GM18951 (cell line): Measurements from ENCODE around the gene DGKB.

Source experiments
- POLR2A ChIP-seq: IDR thresholded peaks from 4 replicates; pipeline ENCODE4 v1.6.1; 2011; ENCODE audit warnings: mild to moderate bottlenecking; ENCODE audit not compliant: insufficient read length, insufficient read depth; ENCODE audit errors: extremely low read depth
- in situ Hi-C: fragments of 300-500 bp; cut with MboI; formaldehyde crosslinking; loops from one replicate; pipeline ENCODE4 v1.12.0; 2022; ENCODE audit warnings: low sequenced_read_pairs, mixed read lengths, inconsistent platforms; ENCODE audit not compliant: unreplicated experiment

Gene DGKB

DNA sequence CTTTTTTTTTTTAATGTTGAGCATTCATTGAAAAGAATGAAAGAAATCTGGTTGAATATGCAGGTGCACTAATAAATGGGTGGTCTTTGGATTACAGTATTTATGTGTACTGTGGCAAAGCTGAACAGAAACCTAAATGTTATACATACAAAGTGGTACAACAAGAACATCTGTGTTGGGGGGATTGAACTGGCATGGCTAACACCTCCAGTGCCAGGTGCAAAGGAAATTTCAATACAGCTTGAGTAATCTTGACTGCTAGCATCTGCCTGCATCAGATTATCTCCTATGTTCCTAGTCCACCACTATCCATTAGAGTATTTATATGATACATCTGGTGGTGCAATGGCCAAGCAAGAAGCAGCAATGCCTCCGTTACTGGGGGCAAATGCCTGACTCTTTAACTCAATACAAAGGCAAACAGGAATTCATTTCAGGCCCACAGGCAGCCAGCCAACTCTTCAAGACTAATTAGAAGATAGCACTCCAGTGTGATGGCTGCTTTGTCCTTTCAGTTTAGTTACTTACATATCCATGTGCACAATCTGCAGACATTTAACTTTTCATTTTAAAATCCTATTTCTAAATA, 692.6 kb downstream of the DGKB start:
- in situ Hi-C loops, result no loop called here
- TF ChIP-seq POLR2A, result no peak

DNA sequence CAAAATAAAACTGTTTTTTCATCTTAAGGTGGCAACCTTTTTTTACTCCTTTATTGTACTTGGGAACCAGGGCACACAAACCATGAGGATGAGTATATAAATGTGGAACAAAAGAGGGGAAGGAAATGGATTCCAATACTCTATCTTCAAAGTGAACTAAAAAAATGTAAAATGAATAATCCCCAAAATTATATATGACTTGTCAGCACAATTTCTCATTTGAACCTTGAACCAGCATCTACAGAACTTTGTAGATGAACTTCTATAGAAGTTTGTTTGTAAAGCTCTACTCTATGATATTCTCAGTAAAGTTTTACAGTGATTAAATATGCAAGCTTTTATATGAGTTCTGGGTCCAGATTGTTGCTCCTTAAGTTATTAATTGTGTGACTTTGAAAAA, 694.8 kb downstream of the DGKB start:
- TF ChIP-seq POLR2A, result no peak
- in situ Hi-C loops, result no loop called here

DNA sequence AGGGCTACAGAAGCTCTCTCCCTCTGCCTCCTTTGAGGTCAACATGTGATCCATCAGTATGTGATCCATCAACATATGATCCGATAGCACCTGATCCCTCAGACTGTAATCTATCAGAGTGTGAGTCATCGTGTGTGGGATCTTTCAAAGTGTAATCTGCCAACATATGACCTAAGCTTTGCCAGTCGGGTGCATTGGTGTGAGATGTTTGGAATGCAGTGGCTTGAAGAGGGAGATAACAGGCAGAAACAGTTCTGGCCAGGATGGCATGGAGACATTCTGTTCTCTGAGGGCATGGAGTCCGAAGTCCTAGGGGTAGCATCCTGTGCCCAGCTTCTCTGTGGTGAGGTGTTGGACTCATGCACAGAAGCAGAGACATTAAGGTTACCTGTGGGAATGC, 695.4 kb downstream of the DGKB start:
- no peak for TF ChIP-seq POLR2A
- in situ Hi-C loops, result no loop called here

DNA sequence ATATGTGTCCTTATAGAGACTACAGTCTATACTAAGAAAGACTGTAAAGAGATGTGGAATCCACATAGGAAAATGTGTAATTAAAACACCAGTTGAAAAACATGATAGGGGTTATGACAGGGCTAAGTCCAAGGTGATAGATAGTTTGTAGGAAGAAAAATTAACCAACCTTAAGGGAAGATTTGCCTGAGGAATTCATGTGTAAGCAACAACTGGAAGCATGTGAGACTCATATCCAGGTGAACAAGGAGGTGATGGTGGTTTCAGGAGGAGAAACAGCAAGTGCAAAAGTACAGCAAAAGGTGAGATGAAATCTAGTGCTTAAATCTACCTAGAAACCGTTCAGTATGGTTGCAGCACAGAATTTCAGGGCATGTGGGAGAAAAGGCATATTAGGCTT, 696.4 kb downstream of the DGKB start:
- no peak for TF ChIP-seq POLR2A
- in situ Hi-C loops, result no loop called here

DNA sequence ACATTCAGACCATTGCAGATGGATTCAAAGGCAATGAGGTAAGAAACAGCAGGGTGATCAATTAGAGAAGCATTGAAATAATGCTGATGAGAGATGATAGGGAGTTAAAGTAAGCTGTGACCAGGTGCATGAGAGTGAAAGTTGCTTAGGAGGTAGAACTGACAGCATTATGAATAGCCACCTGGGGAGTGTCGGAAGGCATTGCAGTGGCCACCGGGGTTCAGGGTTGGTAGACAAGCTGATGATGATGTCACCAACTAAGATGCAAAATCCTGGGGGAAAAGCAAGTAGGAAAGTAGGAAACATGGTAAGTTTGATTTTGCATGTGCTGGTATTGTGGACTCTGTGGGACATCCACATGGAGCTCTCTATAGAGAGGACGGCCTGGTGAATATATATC, 701.2 kb downstream of the DGKB start:
- no peak for TF ChIP-seq POLR2A
- in situ Hi-C loops, result no loop called here

DNA sequence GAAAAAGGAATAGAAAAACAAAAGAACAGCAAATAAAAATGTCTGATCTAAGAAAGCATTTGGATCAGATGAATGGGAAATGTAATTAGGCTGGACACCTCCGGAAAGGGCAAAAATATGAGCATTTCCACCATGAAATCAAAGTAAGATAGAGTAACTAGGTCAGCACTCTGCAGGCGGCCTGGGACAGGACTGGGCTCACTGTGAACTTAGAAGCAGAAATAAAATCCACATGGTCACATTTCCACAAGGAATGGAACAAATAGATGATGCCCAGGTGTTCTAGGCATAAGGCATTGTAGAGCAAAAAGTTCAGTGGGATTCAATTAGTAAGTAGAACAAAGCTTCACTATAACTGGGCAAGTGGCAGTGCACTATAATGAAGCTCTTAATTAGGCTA, 703.2 kb downstream of the DGKB start:
- TF ChIP-seq POLR2A, result no peak
- in situ Hi-C loops, result no loop called here

DNA sequence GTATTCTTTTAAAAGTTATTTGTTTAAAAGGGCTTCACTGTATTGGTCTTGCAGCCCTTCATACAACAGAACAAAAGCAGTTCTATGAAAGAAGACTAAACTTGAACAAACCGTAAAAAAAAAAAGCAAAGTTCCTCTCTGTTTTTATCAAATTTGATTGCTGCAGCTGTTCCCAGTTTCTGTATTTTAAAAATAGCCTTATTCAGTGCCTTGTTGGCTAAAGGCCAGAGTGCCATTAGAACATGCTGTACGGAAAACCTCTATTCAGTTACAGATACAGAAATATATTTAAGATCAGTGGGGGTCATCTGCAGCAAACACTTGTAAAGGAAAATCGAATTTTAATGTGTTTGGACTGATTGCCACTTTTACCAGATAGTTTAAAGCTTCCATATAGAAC, 705.3 kb downstream of the DGKB start:
- in situ Hi-C loops, result no loop called here
- TF ChIP-seq POLR2A, result no peak

DNA sequence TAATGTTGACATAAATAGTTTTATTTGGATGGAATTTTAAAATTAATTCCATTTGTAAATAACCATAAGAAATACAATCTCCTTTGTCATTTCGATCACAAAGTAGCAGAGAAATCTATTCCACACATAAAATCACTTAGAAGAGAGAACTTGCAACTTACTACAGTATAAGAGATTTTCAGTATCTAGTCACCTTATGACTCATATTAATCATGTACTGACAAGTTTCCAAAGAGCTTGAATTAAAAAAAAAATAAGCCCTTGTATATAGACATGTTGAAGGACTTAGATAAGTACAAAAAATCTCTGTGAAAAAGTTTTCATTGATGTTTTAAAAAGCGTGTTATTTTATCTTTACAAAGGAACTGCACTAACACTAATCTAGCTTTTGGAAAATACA, 706.0 kb downstream of the DGKB start:
- in situ Hi-C loops, result no loop called here
- no peak for TF ChIP-seq POLR2A

DNA sequence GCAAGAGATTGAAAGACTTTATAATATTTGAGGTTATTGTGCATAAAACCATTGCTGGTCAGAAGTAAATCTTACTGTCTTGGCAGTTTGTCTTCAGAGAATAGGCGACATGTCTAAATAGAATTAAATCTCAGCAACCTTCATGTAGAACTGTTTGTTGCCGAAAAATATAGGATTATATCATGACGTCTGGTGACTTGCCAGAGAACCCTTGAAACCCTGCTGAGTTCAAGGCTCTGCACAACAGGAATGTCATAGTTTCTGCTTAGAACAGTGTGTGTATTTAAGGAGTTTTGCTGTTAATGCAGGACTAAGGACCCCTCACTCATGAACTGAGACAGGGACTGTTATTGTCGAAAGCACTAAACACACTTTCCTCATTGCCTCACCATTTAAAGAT, 706.7 kb downstream of the DGKB start:
- in situ Hi-C loops, result no loop called here
- TF ChIP-seq POLR2A, result no peak

DNA sequence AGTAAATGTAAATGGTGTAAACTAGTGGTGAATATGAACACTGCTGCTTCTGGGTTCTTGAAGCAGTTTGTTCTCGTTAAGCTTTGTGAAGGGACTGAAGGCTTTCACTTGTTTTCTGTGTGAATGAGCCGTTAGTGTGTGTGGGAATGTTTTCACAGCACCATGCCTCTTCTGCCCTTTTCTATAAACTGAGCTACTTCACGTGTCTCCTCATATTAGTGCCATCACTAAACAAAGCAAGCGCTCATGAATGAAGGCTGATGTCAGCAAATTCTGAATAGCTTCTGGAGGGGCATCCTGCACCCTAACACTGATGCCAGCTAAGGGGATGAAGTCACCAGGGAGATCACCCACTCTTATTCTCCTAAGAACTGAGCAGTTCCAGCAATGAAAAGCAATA, 707.5 kb downstream of the DGKB start:
- no peak for TF ChIP-seq POLR2A
- in situ Hi-C loops, result no loop called here

DNA sequence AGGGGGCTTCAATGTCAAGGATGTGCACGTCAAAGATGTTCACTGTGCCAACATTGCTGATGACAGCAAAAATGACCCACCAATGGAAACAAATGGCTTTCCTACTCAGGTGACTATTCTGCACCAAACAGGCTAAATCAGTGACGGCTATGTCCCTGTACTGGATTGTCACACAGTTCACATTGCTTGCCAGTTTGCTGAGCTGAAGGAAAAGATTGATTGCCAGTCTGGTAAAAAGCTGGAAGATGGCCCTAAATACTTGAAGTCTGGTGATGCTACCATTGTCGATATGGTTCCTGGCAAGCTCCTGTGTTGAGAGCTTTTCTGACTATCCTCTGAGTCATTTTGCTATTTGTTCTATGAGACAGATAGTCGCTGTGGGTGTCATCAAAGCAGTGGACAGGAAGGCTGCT, 710.9 kb downstream of the DGKB start:
- in situ Hi-C loops, result no loop called here

DNA sequence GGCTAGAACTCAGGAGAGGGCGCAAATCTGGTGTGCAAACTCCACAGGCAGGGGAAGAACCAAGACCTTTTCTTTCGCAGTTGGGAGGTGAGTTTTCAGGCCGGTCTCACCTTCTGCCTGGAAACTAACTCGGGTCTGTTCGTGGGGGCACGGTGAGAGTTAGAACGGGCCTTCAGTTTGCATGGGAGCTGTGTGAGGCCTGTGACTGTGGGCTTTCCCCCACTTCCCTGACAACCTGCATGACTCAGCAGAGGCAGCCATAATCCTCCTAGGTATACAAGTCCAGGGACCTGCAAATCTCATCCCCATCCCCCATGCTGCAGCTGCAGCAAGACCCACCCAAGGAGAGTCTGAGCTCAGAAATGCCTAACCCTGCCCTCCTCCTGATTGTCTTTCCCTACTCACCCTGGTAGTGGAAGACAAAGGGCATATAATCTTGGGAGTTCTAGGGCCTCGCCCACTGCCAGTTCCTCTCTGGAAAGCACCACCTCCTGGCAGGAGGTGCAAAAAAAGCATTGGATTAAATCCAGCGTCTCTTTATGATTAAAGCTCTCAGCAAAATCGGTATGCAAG, 718.2 kb downstream of the DGKB start:
- in situ Hi-C loops, result no loop called here
- no peak for TF ChIP-seq POLR2A

More for the DNA sequence above, 710.9 kb downstream of the DGKB start:
- no peak for TF ChIP-seq POLR2A

DNA sequence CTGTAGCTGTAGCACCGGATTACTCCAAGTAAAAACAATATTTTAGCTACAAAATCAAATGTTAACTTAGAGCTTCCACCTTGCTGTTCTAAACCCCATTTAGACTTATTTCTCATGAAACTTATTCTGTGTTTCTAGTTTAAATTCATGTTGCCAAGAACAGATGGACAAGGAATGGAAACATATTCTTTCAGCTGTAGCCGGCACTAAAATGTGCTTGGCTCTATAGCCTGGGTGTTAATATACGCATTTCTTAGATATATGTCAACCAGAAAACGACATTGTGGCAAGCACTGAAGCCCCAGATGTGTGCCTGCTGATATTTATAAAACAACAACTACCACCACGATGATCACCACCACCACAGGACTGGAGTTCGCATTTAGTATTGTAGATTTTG, 722.8 kb downstream of the DGKB start:
- TF ChIP-seq POLR2A, result no peak
- in situ Hi-C loops, result no loop called here

DNA sequence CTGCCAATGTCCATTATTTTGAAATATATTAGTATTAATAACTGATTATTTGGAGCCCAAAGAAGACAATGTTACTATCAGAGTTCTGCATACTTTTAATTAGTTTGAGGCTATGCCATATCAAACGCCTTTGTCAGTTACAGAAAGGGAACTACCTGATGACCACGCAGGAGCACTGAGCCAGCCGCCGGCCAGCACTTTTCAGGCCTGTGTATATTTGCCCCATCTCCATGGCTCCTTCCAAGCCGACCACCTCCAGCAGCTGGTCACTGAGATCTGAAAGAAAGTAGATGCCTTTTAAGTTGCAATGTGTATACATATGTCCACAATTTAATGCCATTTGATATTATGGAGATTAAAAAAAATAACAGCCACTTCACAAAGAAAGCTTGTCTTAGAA, 724.7 kb downstream of the DGKB start:
- in situ Hi-C loops, result no loop called here
- no peak for TF ChIP-seq POLR2A

DNA sequence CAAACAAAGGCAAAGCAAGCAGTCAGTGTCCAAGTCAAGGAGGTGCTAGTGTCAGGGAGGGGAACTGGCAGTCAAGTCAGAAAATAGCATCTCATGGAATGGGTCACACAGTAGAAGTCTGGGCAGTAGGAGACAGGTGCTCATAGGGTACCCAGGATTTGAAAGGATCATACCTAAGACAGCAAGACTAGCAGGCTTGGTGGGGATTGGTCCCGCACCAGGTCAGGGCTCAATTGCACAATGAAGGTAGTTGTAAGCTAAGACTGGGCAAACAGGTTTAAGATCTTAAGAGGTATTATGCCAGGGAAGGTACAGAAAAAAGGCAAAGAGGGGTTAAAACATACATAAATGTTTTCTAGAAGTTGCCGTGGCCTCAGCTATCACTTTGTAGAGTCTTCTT, 731.7 kb downstream of the DGKB start:
- TF ChIP-seq POLR2A, result no peak
- in situ Hi-C loops, result no loop called here
